Astrocyte (in vitro differentiated cells and primary cell): ENCODE data around the gene SEMA4B.

Experiments used
- CTCF ChIP-seq: IDR thresholded peaks from 2 replicates; pipeline ENCODE4 v1.5.1; 2011; ENCODE audit warnings: low read depth, mild to moderate bottlenecking, inconsistent platforms, low read length, moderate library complexity; ENCODE audit not compliant: insufficient read depth
- EZH2 ChIP-seq: IDR thresholded peaks from 2 replicates; pipeline ENCODE4 v1.6.1; 2012; ENCODE audit warnings: mild to moderate bottlenecking, low read length, inconsistent platforms; ENCODE audit not compliant: insufficient read depth

- TF ChIP-seq CTCF (no peak), EZH2 (no peak)
Measured at GRCh38 chr15:90167121-90167520, 34.0 kb upstream of the SEMA4B start.
